IMR-90 (cell line): ENCODE measurements around the gene SFTPD. TPM values are rescaled to one million over a fixed set of nuclear protein-coding genes. Genes with fewer than 3 reads are reported as not detected.

ENCODE experiments used
- ATAC-seq: fragments of 200-7000 bp; cut with Tn5 transposase; 2 replicates; pipeline ENCODE4 v1.9.1; 2020; ENCODE audit warnings: low read depth, mild to moderate bottlenecking, moderate library complexity
- BruUV-seq: library from RNA; stranded (reverse); fragments of 400-500 nt; replicated peaks from 2 replicates; lab custom pipeline; 2021; lab: Mats Ljungman, UMichigan
- CTCF ChIA-PET: fragments of 300-600 bp; formaldehyde crosslinking; extraction: SDS; loops from one replicate; lab custom pipeline; 2021; ENCODE audit warnings: antibody characterized with exemption; lab: Yijun Ruan, JAX
- POLR2A ChIA-PET: fragments of 300-600 bp; sonication (Branson Sonifier 250); formaldehyde crosslinking; loops from one replicate; lab custom pipeline; 2022; ENCODE audit warnings: antibody characterized with exemption; ENCODE audit not compliant: unreplicated experiment; lab: Charles Lee
- DNase-seq: peaks from one replicate; pipeline ENCODE4 v3.0.0; 2013
- H2AFZ ChIP-seq: replicated peaks from 2 replicates; pipeline ENCODE3; 2013; ENCODE audit warnings: low read length, mild to moderate bottlenecking; ENCODE audit not compliant: poor library complexity
- H2AK5ac ChIP-seq: 2 replicates; pipeline ENCODE4 v1.6.1; 2013; ENCODE audit warnings: low read depth, low read length, inconsistent platforms
- H2AK9ac ChIP-seq: replicated peaks from 2 replicates; pipeline ENCODE3; 2013; ENCODE audit warnings: mild to moderate bottlenecking, low read depth, low read length, moderate library complexity; ENCODE audit not compliant: poor library complexity
- H2BK120ac ChIP-seq: 2 replicates; pipeline ENCODE4 v1.6.1; 2013; ENCODE audit warnings: low read depth, low read length, inconsistent platforms
- H2BK15ac ChIP-seq: 3 replicates; pipeline ENCODE4 v1.6.1; 2013; ENCODE audit warnings: low read depth, low read length, inconsistent platforms
- H2BK20ac ChIP-seq: 2 replicates; pipeline ENCODE4 v1.6.1; 2013; ENCODE audit warnings: low read depth, mild to moderate bottlenecking, inconsistent platforms, low read length, moderate library complexity
- H2BK5ac ChIP-seq: 2 replicates; pipeline ENCODE4 v1.6.1; 2013; ENCODE audit warnings: mild to moderate bottlenecking, low read depth, low read length, inconsistent platforms; ENCODE audit not compliant: poor library complexity, severe bottlenecking
- H3K14ac ChIP-seq: replicated peaks from 2 replicates; pipeline ENCODE4 v1.6.1; 2013; ENCODE audit warnings: low read depth, low read length, inconsistent platforms
- H3K18ac ChIP-seq: 2 replicates; pipeline ENCODE4 v1.6.1; 2013; ENCODE audit warnings: low read depth, low read length, control low read depth
- H3K23ac ChIP-seq: 2 replicates; pipeline ENCODE4 v1.6.1; 2013; ENCODE audit warnings: low read depth, low read length, inconsistent platforms
- H3K27ac ChIP-seq: 2 replicates; pipeline ENCODE4 v1.5.1; 2013; ENCODE audit warnings: mild to moderate bottlenecking, control low read depth, low read length; ENCODE audit not compliant: insufficient read depth
- H3K27me3 ChIP-seq: 2 replicates; pipeline ENCODE4 v1.6.1; 2013; ENCODE audit warnings: low read length; ENCODE audit not compliant: control insufficient read depth, insufficient read depth
- H3K36me3 ChIP-seq: 2 replicates; pipeline ENCODE4 v1.6.1; 2013; ENCODE audit warnings: low read length, mixed read lengths; ENCODE audit not compliant: control insufficient read depth, insufficient read depth
- H3K4ac ChIP-seq: 2 replicates; pipeline ENCODE4 v1.6.1; 2013; ENCODE audit warnings: low read depth, low read length, inconsistent platforms
- H3K4me1 ChIP-seq: 2 replicates; pipeline ENCODE4 v1.6.1; 2013; ENCODE audit warnings: low read length, mixed read lengths; ENCODE audit not compliant: control insufficient read depth, insufficient read depth
- H3K4me2 ChIP-seq: 2 replicates; pipeline ENCODE4 v1.6.1; 2013; ENCODE audit warnings: low read depth, mild to moderate bottlenecking, control low read depth, low read length, moderate library complexity
- H3K4me3 ChIP-seq: 2 replicates; pipeline ENCODE4 v1.5.1; 2013; ENCODE audit warnings: low read depth, mild to moderate bottlenecking, control low read depth, low read length, moderate library complexity; ENCODE audit not compliant: insufficient read depth
- H3K56ac ChIP-seq: 2 replicates; pipeline ENCODE4 v1.6.1; 2013; ENCODE audit warnings: low read length, inconsistent platforms; ENCODE audit not compliant: insufficient read depth; ENCODE audit errors: extremely low read depth
- H3K79me1 ChIP-seq, 2 experiments: 2 replicates each; pipeline ENCODE4 v1.6.1; 2013; ENCODE audit warnings: low read length in 2 of 2, inconsistent platforms in 1 of 2, low read depth in 1 of 2
- H3K9ac ChIP-seq: 2 replicates; pipeline ENCODE4 v1.6.1; 2013; ENCODE audit warnings: low read depth, low read length, control low read depth
- H3K9me1 ChIP-seq: 2 replicates; pipeline ENCODE4 v1.6.1; 2013; ENCODE audit warnings: low read length, inconsistent platforms; ENCODE audit not compliant: insufficient read depth
- H3K9me3 ChIP-seq: 2 replicates; pipeline ENCODE4 v1.6.1; 2013; ENCODE audit warnings: low read length; ENCODE audit not compliant: control insufficient read depth, insufficient read depth
- H4K20me1 ChIP-seq: 2 replicates; pipeline ENCODE4 v1.6.1; 2013; ENCODE audit warnings: low read length, inconsistent platforms; ENCODE audit not compliant: insufficient read depth
- H4K5ac ChIP-seq: 2 replicates; pipeline ENCODE4 v1.6.1; 2013; ENCODE audit warnings: mild to moderate bottlenecking, low read depth, low read length, control low read depth
- H4K8ac ChIP-seq, 2 experiments: 2 replicates each; pipeline ENCODE4 v1.6.1; 2013; ENCODE audit warnings: low read depth in 2 of 2, low read length in 2 of 2, control low read depth in 1 of 2, inconsistent platforms in 1 of 2
- H4K91ac ChIP-seq: 2 replicates; pipeline ENCODE4 v1.6.1; 2013; ENCODE audit warnings: low read depth, low read length, inconsistent platforms; ENCODE audit not compliant: insufficient read depth
- CTCF ChIP-seq: conservative IDR thresholded peaks from 2 replicates; pipeline ENCODE4 v1.5.1; 2012; ENCODE audit warnings: mild to moderate bottlenecking, low read depth, low read length, improper control_type of control experiment
- MAZ ChIP-seq: IDR thresholded peaks from 2 replicates; pipeline ENCODE4 v1.6.1; 2012; ENCODE audit warnings: low read depth, mild to moderate bottlenecking, low read length, improper control_type of control experiment, moderate library complexity, borderline replicate concordance
- RAD21 ChIP-seq: IDR thresholded peaks from 2 replicates; pipeline ENCODE4 v1.6.1; 2012; ENCODE audit warnings: low read length, improper control_type of control experiment
- RCOR1 ChIP-seq: IDR thresholded peaks from 2 replicates; pipeline ENCODE4 v1.6.1; 2012; ENCODE audit warnings: mild to moderate bottlenecking, low read length, improper control_type of control experiment; ENCODE audit not compliant: insufficient replicate concordance
- SMC3 ChIP-seq: fragments of 150-350 bp; IDR thresholded peaks from 2 replicates; pipeline ENCODE4 v1.6.1; 2016; ENCODE audit warnings: low read depth, mild to moderate bottlenecking, antibody characterized with exemption, low read length, moderate library complexity
- WGBS, 2 experiments: methylation state at CpG; one replicate each; pipeline versions ENCODE4 v1.1.5 to v1.1.7; 2013; ENCODE audit warnings: missing lambda C conversion rate in 2 of 2; ENCODE audit not compliant: insufficient read length in 1 of 2; ENCODE audit errors: extremely low coverage in 2 of 2; 5-methylcytosine and 5-hydroxymethylcytosine counted together
- dilution Hi-C: fragments of 300-500 bp; cut with HindIII; formaldehyde crosslinking; loops from one replicate; pipeline ENCODE4 v1.14.3; 2018; ENCODE audit warnings: low sequenced_read_pairs; ENCODE audit not compliant: unreplicated experiment
- in situ Hi-C: fragments of 300-500 bp; cut with MboI; formaldehyde crosslinking; loops from 3 replicates; pipeline ENCODE4 v1.14.3; 2019; ENCODE audit warnings: low sequenced_read_pairs, inconsistent platforms, mixed read lengths
- intact Hi-C: fragments of 100-400 bp; cut with micrococcal nuclease; formaldehyde crosslinking; loops from 2 replicates; pipeline ENCODE4 v1.10.0; 2022
- polyA plus RNA-seq, 3 experiments: library from polyadenylated mRNA; depleted of rRNA; stranded (reverse); fragments of >200 nt; gene quantifications; 2 replicates each; pipeline ENCODE4 v1.2.3, GENCODE V29; 2012; ENCODE audit warnings: low replicate concordance in 1 of 3
- total RNA-seq: library from RNA; depleted of rRNA; stranded (reverse); fragments of >200 nt; gene quantifications from 2 replicates; pipeline ENCODE4 v1.2.3, GENCODE V29; 2012

SFTPD gene
- total and polyA plus RNA-seq, 2 of the 4 experiments (the other 2 are of a cell fraction) = not detected

GRCh38 chr10:79929409-79929904 is 19.4 kb downstream of the SFTPD start:
- WGBS, 2 experiments = 9% methylated on average over 7 of the region's 14 CpGs; no CpG with 5 or more reads in 1 of the 2 experiments
- no peaks in the 10 kb centered on the region for H4K20me1 ChIP-seq
- intact Hi-C loops = loop anchor here (1.0 to 2.0 kb wide), 4 partner anchors 151 to 555 kb away; no protein-coding TSS in a partner anchor
- H3K36me3 ChIP-seq = no peaks in the 10 kb centered on the region
- H3K9me1 ChIP-seq = no peaks in the 10 kb centered on the region
- dilution Hi-C loops = no loop called here
- no peaks in the 10 kb centered on the region for H3K9me3 ChIP-seq
- no peak overlapping the region for H2BK20ac ChIP-seq
- DNase-seq (peak; percentile 58), ATAC-seq (peak; percentile 91)
- no peaks in the 10 kb centered on the region for H3K79me1 ChIP-seq
- H3K4ac ChIP-seq = no peak overlapping the region
- peak overlapping the region; percentile 38 for H2AFZ ChIP-seq
- H3K27ac ChIP-seq = no peak overlapping the region
- H3K4me1 ChIP-seq = no peaks in the 10 kb centered on the region
- TF ChIP-seq RAD21 = peak; percentile 96
- peak; percentile 33; the same call in 1 of the 2 replicates for TF ChIP-seq MAZ
- TF ChIP-seq SMC3 = peak; percentile 95
- no peak for TF ChIP-seq RCOR1
- peak; percentile 91 for TF ChIP-seq CTCF
- ChIA-PET CTCF (interaction anchor here (0.6 kb wide), 1 partner anchor 323 kb away, joined by 3 read pairs; no protein-coding TSS in a partner anchor), POLR2A (no interaction called here)
- H3K27me3 ChIP-seq = peaks cover 19% of the 10 kb centered on the region
- no peak overlapping the region for H4K8ac ChIP-seq
- H4K5ac ChIP-seq = no peak overlapping the region
- H3K23ac ChIP-seq = no peak overlapping the region
- no peak overlapping the region for H3K56ac ChIP-seq
- H2BK15ac ChIP-seq = no peak overlapping the region
- H3K4me3 ChIP-seq = no peak overlapping the region
- H3K18ac ChIP-seq = no peak overlapping the region
- no peak overlapping the region for H3K9ac ChIP-seq
- H2AK9ac ChIP-seq = no peak overlapping the region
- no peak overlapping the region for H2AK5ac ChIP-seq
- no peak overlapping the region for H2BK5ac ChIP-seq
- in situ Hi-C loops = loop anchor here (10.0 kb wide), 1 partner anchor 555 kb away; no protein-coding TSS in a partner anchor
- no peak overlapping the region for H3K14ac ChIP-seq
- H4K91ac ChIP-seq = no peak overlapping the region
- no peak overlapping the region for H2BK120ac ChIP-seq
- no peak overlapping the region for H3K4me2 ChIP-seq
- BruUV-seq = no TSS peak
